Effector memory CD8-positive, alpha-beta T cell (primary cell): ENCODE data around the gene CD74.

Source experiments
- ATAC-seq: fragments of 150-1000 bp; cut with Tn5 transposase; replicated peaks from 2 replicates; pipeline ENCODE4 v1.10.0; 2021; ENCODE audit warnings: mild to moderate bottlenecking, moderate library complexity
- DNase-seq, 3 experiments: peaks; one replicate each; pipeline ENCODE4 v3.0.0; 2021
- H3K27ac Mint-ChIP-seq, 2 donors: one replicate each; pipeline ENCODE4 v1.8.0; 2022; ENCODE audit warnings: mild to moderate bottlenecking in 2 of 2, mixed read lengths in 2 of 2, moderate library complexity in 2 of 2
- H3K27me3 Mint-ChIP-seq, 2 donors: one replicate each; pipeline ENCODE4 v1.8.0; 2022; ENCODE audit warnings: mixed read lengths in 2 of 2
- H3K36me3 Mint-ChIP-seq: one replicate; pipeline ENCODE4 v1.8.0; 2022; ENCODE audit warnings: mild to moderate bottlenecking, moderate library complexity, mixed read lengths; ENCODE audit not compliant: insufficient read depth
- H3K4me1 Mint-ChIP-seq, 2 donors: one replicate each; pipeline ENCODE4 v1.8.0; 2022; ENCODE audit warnings: low read depth in 2 of 2, mixed read lengths in 2 of 2
- H3K4me3 Mint-ChIP-seq, 2 donors: one replicate each; pipeline ENCODE4 v1.8.0; 2022; ENCODE audit warnings: mild to moderate bottlenecking in 2 of 2, mixed read lengths in 2 of 2, moderate library complexity in 2 of 2
- H3K9me3 Mint-ChIP-seq, 2 donors: one replicate each; pipeline ENCODE4 v1.8.0; 2022; ENCODE audit warnings: mixed read lengths in 2 of 2

CD74 gene

GRCh38 chr5:150448334-150448733 is 35.6 kb upstream of the CD74 start:
- Mint-ChIP-seq H3K9me3 (no peaks in the 10 kb centered on the region), H3K36me3 (peaks cover 65% of the 10 kb centered on the region)
- ATAC-seq = no peak

GRCh38 chr5:150447188-150447587 is 34.5 kb upstream of the CD74 start:
- Mint-ChIP-seq H3K4me3 (peak overlapping the region in 1 of 2 donors; percentile 90), H3K36me3 (peaks cover 71% of the 10 kb centered on the region), H3K9me3 (no peaks in the 10 kb centered on the region), H3K27ac (peak overlapping the region; percentile 99), H3K27me3 (no peaks in the 10 kb centered on the region), H3K4me1 (peaks cover 23 to 37% of the 10 kb centered on the region in 2 donors)
- DNase-seq (no peak), ATAC-seq (no peak)

More at GRCh38 chr5:150448334-150448733, 35.6 kb upstream of the CD74 start:
- Mint-ChIP-seq H3K27me3 (no peaks in the 10 kb centered on the region), H3K4me1 (peaks cover 23 to 35% of the 10 kb centered on the region in 2 donors), H3K4me3 (peak overlapping the region; percentile 89 to 90), H3K27ac (peak overlapping the region; percentile 99)
- no peak for DNase-seq

- no peaks in the 10 kb centered on the region for H3K9me3 Mint-ChIP-seq
Measured at GRCh38 chr5:150446583-150446982, 33.9 kb upstream of the CD74 start.

GRCh38 chr5:150446088-150446487 is 33.4 kb upstream of the CD74 start:
- no peak overlapping the region for H3K4me3 Mint-ChIP-seq
- no peaks in the 10 kb centered on the region for H3K9me3 Mint-ChIP-seq
- peaks cover 23 to 37% of the 10 kb centered on the region in 2 donors for H3K4me1 Mint-ChIP-seq
- ATAC-seq (no peak), DNase-seq (no peak)
- peaks cover 75% of the 10 kb centered on the region for H3K36me3 Mint-ChIP-seq
- H3K27me3 Mint-ChIP-seq = no peaks in the 10 kb centered on the region
- peak overlapping the region; percentile 83 to 99 for H3K27ac Mint-ChIP-seq

More at GRCh38 chr5:150446583-150446982, 33.9 kb upstream of the CD74 start:
- no peaks in the 10 kb centered on the region for H3K27me3 Mint-ChIP-seq
- H3K4me1 Mint-ChIP-seq = peaks cover 23 to 37% of the 10 kb centered on the region in 2 donors
- peak overlapping the region in 1 of 2 donors; percentile 37 for H3K4me3 Mint-ChIP-seq
- no peak for ATAC-seq
- H3K27ac Mint-ChIP-seq = peak overlapping the region; percentile 83 to 99
- DNase-seq = no peak
- peaks cover 75% of the 10 kb centered on the region for H3K36me3 Mint-ChIP-seq

GRCh38 chr5:150444770-150445169 is 32.1 kb upstream of the CD74 start:
- DNase-seq = no peak
- no peak overlapping the region for H3K27ac Mint-ChIP-seq

GRCh38 chr5:150443242-150444075 is 30.7 kb upstream of the CD74 start:
- DNase-seq = no peak
- Mint-ChIP-seq H3K27me3 (no peaks in the 10 kb centered on the region), H3K9me3 (no peaks in the 10 kb centered on the region), H3K36me3 (peaks cover 64% of the 10 kb centered on the region), H3K27ac (peak overlapping the region; percentile 4 to 74), H3K4me3 (no peak overlapping the region), H3K4me1 (peaks cover 17 to 31% of the 10 kb centered on the region in 2 donors)
- no peak for ATAC-seq

More at GRCh38 chr5:150444770-150445169, 32.1 kb upstream of the CD74 start:
- Mint-ChIP-seq H3K9me3 (no peaks in the 10 kb centered on the region), H3K4me1 (peaks cover 23 to 37% of the 10 kb centered on the region in 2 donors), H3K27me3 (no peaks in the 10 kb centered on the region), H3K4me3 (no peak overlapping the region), H3K36me3 (peaks cover 76% of the 10 kb centered on the region)
- ATAC-seq = no peak

- ATAC-seq (no peak), DNase-seq (no peak)
- Mint-ChIP-seq H3K27me3 (no peaks in the 10 kb centered on the region), H3K27ac (no peak overlapping the region), H3K9me3 (no peaks in the 10 kb centered on the region), H3K36me3 (peaks cover 56% of the 10 kb centered on the region), H3K4me1 (peaks cover 9 to 23% of the 10 kb centered on the region in 2 donors), H3K4me3 (no peak overlapping the region)
Measured at GRCh38 chr5:150442699-150443080, 30.0 kb upstream of the CD74 start.

GRCh38 chr5:150441813-150442698 is 29.3 kb upstream of the CD74 start:
- ATAC-seq (no peak), DNase-seq (no peak)
- Mint-ChIP-seq H3K27me3 (no peaks in the 10 kb centered on the region), H3K4me3 (no peak overlapping the region), H3K4me1 (peaks cover 8 to 17% of the 10 kb centered on the region in 2 donors), H3K36me3 (peaks cover 50% of the 10 kb centered on the region), H3K27ac (peak overlapping the region; percentile 44 to 58), H3K9me3 (no peaks in the 10 kb centered on the region)

GRCh38 chr5:150440948-150441812 is 28.5 kb upstream of the CD74 start:
- Mint-ChIP-seq H3K36me3 (peaks cover 41% of the 10 kb centered on the region), H3K27me3 (no peaks in the 10 kb centered on the region), H3K27ac (peak overlapping the region; percentile 44 to 58), H3K4me3 (no peak overlapping the region), H3K9me3 (no peaks in the 10 kb centered on the region), H3K4me1 (peaks cover 2 to 15% of the 10 kb centered on the region in 2 donors)
- DNase-seq (no peak), ATAC-seq (no peak)

GRCh38 chr5:150438873-150439546 is 26.3 kb upstream of the CD74 start:
- no peak overlapping the region for H3K4me3 Mint-ChIP-seq
- no peaks in the 10 kb centered on the region for H3K9me3 Mint-ChIP-seq
- H3K27ac Mint-ChIP-seq = no peak overlapping the region
- DNase-seq = no peak
- no peak for ATAC-seq
- peaks cover 5 to 18% of the 10 kb centered on the region in 2 donors for H3K4me1 Mint-ChIP-seq
- no peaks in the 10 kb centered on the region for H3K27me3 Mint-ChIP-seq
- H3K36me3 Mint-ChIP-seq = peaks cover 20% of the 10 kb centered on the region

- Mint-ChIP-seq H3K4me1 (peaks cover 5 to 11% of the 10 kb centered on the region in 2 donors), H3K4me3 (peak overlapping the region in 1 of 2 donors; percentile 54), H3K27ac (peak overlapping the region; percentile 66 to 68), H3K36me3 (peaks cover 2% of the 10 kb centered on the region), H3K9me3 (no peaks in the 10 kb centered on the region), H3K27me3 (no peaks in the 10 kb centered on the region)
- peak; percentile 91 to 94 (median 93) for DNase-seq
- peak; percentile 99 for ATAC-seq
Measured at GRCh38 chr5:150436141-150436680, 23.5 kb upstream of the CD74 start.

- DNase-seq (no peak), ATAC-seq (no peak)
- peaks cover 0 to 4% of the 10 kb centered on the region in 2 donors for H3K27me3 Mint-ChIP-seq
- peaks cover 6 to 11% of the 10 kb centered on the region in 2 donors for H3K4me1 Mint-ChIP-seq
- no peak overlapping the region for H3K4me3 Mint-ChIP-seq
- no peaks in the 10 kb centered on the region for H3K9me3 Mint-ChIP-seq
- H3K36me3 Mint-ChIP-seq = no peaks in the 10 kb centered on the region
- H3K27ac Mint-ChIP-seq = no peak overlapping the region
Measured at GRCh38 chr5:150434464-150434863, 21.8 kb upstream of the CD74 start.
